Aorta (tissue), 5 donors: Measurements from ENCODE around the gene SIT1. TPM values are rescaled to one million over a fixed set of nuclear protein-coding genes. Genes with fewer than 3 reads are reported as not detected.
"Not testable (repeated sequence)": the region's sequence is repeated elsewhere in the genome, so short reads cannot be mapped to it uniquely, and the experiment has no call there.

Experiments
- ATAC-seq: fragments of 200-7000 bp; cut with Tn5 transposase; one replicate; pipeline ENCODE4 v1.9.1; 2022; ENCODE audit warnings: moderate library complexity; ENCODE audit not compliant: low FRiP score
- DNase-seq, 2 donors: peaks; one replicate each; pipeline ENCODE4 v3.0.0-alpha.2; 2020
- H3K27ac ChIP-seq, 2 donors: one replicate each; pipeline ENCODE4 v1.5.1; 2013; ENCODE audit warnings: low read length in 2 of 2, mild to moderate bottlenecking in 2 of 2, moderate library complexity in 2 of 2, control low read depth in 1 of 2, inconsistent platforms in 1 of 2, low read depth in 1 of 2
- H3K27me3 ChIP-seq, 2 donors: one replicate each; pipeline ENCODE4 v1.6.1; 2013; ENCODE audit warnings: control low read depth in 1 of 2, low read length in 1 of 2, mild to moderate bottlenecking in 1 of 2, moderate library complexity in 1 of 2; ENCODE audit not compliant: insufficient read depth in 2 of 2, control insufficient read depth in 1 of 2
- H3K36me3 ChIP-seq, 2 donors: one replicate each; pipeline ENCODE4 v1.6.1; 2013; ENCODE audit warnings: control low read depth in 1 of 2, low read length in 1 of 2, mild to moderate bottlenecking in 1 of 2; ENCODE audit not compliant: insufficient read depth in 2 of 2, control insufficient read depth in 1 of 2
- H3K4me1 ChIP-seq, 2 donors: one replicate each; pipeline ENCODE4 v1.6.1; 2013; ENCODE audit warnings: low read length in 2 of 2, control low read depth in 1 of 2, mild to moderate bottlenecking in 1 of 2, moderate library complexity in 1 of 2; ENCODE audit not compliant: insufficient read depth in 2 of 2, control insufficient read depth in 1 of 2
- H3K4me3 ChIP-seq, 2 donors: one replicate each; pipeline ENCODE4 v1.5.1; 2013; ENCODE audit warnings: low read length in 2 of 2, control low read depth in 1 of 2, mild to moderate bottlenecking in 1 of 2
- H3K9me3 ChIP-seq: one replicate; pipeline ENCODE4 v1.6.1; 2013; ENCODE audit warnings: mild to moderate bottlenecking, low read length; ENCODE audit not compliant: control insufficient read depth
- WGBS, 2 donors: extraction: QIAGEN DNeasy Blood & Tissue Kit; methylation state at CpG; one replicate each; pipeline ENCODE4 v1.1.7; 2013; 5-methylcytosine and 5-hydroxymethylcytosine counted together
- intact Hi-C, 2 donors: fragments of 100-400 bp; cut with DNase I; formaldehyde crosslinking; loops; one replicate each; pipeline versions ENCODE4 v1.14.2 to v1.15.0; 2022
- polyA plus RNA-seq, 2 donors: library from polyadenylated mRNA; stranded (reverse); fragments of 200-250 nt; gene quantifications; one replicate each; pipeline ENCODE4 v1.2.3, GENCODE V29; 2013
- total RNA-seq, 2 donors: library from RNA; stranded (reverse); fragmentation: NEBNext Ultra II Directional; extraction: Animal tissue kit (Norgen Biotek cat#: 25700); gene quantifications; one replicate each; pipeline ENCODE4 v1.2.1, GENCODE V29; 2021
- donor health status: healthy with polysubstance abuse.
- donor health status: Bipolar disorder and iron deficiency.
- donor health status: DM: no; HTN: no; CAD: no.
- donor health status: DM: no; HTN: no; CAD: no.
- donor health status: DM: yes; HTN: yes; CAD: no.

Gene SIT1
- total and polyA plus RNA-seq, 4 donors, result 0.65 to 1.3 (median 1.1) TPM

- Histone ChIP-seq H3K27ac (peak overlapping the region; percentile 28 to 87), H3K36me3 (no peaks in the 10 kb centered on the region), H3K9me3 (no peaks in the 10 kb centered on the region), H3K4me3 (no peak overlapping the region), H3K27me3 (no peaks in the 10 kb centered on the region), H3K4me1 (no peaks in the 10 kb centered on the region)
- intact Hi-C loops, result loop anchor here in 1 of 2 donors (5.0 to 10.0 kb wide), 3 partner anchors 42 to 235 kb away; partner anchors contain the start of gene TESK1
- peak; percentile 28 for ATAC-seq
- DNase-seq, result peak; percentile 77 to 87
- 24 to 27% methylated on average over 26 of the region's 26 CpGs for WGBS, 2 donors
Observed at GRCh38 chr9:35649431-35650340, 1.0 kb downstream of the SIT1 start.

GRCh38 chr9:35646533-35647265 is 4.0 kb downstream of the SIT1 start:
- H3K9me3 ChIP-seq, result no peaks in the 10 kb centered on the region
- H3K4me1 ChIP-seq, result no peaks in the 10 kb centered on the region
- H3K27me3 ChIP-seq, result no peaks in the 10 kb centered on the region
- intact Hi-C loops, result loop anchor here in 1 of 2 donors (5.0 to 10.0 kb wide), 2 partner anchors 39 to 82 kb away; partner anchors contain the start of gene TESK1
- peak overlapping the region; percentile 31 to 62 for H3K27ac ChIP-seq
- ATAC-seq (peak; percentile 97), DNase-seq (peak; percentile 97 to 98)
- WGBS, 2 donors, result 1% methylated on average over 52 to 58 of the region's 58 CpGs
- H3K36me3 ChIP-seq, result no peaks in the 10 kb centered on the region
- peak overlapping the region; percentile 37 to 50 for H3K4me3 ChIP-seq

- 1% methylated on average over 11 of the region's 11 CpGs for WGBS, 2 donors
- Histone ChIP-seq H3K4me1 (no peaks in the 10 kb centered on the region), H3K4me3 (peak overlapping the region; percentile 37 to 50), H3K36me3 (no peaks in the 10 kb centered on the region), H3K27me3 (no peaks in the 10 kb centered on the region), H3K9me3 (no peaks in the 10 kb centered on the region), H3K27ac (peak overlapping the region; percentile 31 to 62)
- peak in 1 of 2 donors; percentile 55 for DNase-seq
- intact Hi-C loops, result loop anchor here in 1 of 2 donors (5.0 to 10.0 kb wide), 2 partner anchors 39 to 81 kb away; partner anchors contain the start of gene TESK1
- peak; percentile 27 for ATAC-seq
Observed at GRCh38 chr9:35646153-35646532, 4.6 kb downstream of the SIT1 start.

GRCh38 chr9:35645736-35646135 is 5.0 kb downstream of the SIT1 start:
- H3K9me3 ChIP-seq, DNase-seq, H3K27me3 ChIP-seq, H3K36me3 ChIP-seq, ATAC-seq, H3K4me3 ChIP-seq, H3K4me1 ChIP-seq: not testable (repeated sequence)
- WGBS, 2 donors, result 19 to 27% methylated on average over 10 of the region's 10 CpGs
- H3K27ac ChIP-seq, result peak overlapping the region in 1 of 2 donors; percentile 31
- intact Hi-C loops, result loop anchor here in 1 of 2 donors (5.0 to 10.0 kb wide), 2 partner anchors 38 to 81 kb away; partner anchors contain the start of gene TESK1

GRCh38 chr9:35643046-35643445 is 7.7 kb downstream of the SIT1 start:
- Histone ChIP-seq H3K4me1 (no peaks in the 10 kb centered on the region), H3K27ac (no peak overlapping the region), H3K4me3 (no peak overlapping the region), H3K27me3 (no peaks in the 10 kb centered on the region), H3K36me3 (no peaks in the 10 kb centered on the region), H3K9me3 (no peaks in the 10 kb centered on the region)
- ATAC-seq, result no peak
- 94% methylated on average over 12 of the region's 12 CpGs for WGBS, 2 donors
- intact Hi-C loops, result loop anchor here in 1 of 2 donors (10.0 kb wide), 1 partner anchor 78 kb away; a partner anchor contains a TSS
- no peak for DNase-seq

GRCh38 chr9:35641478-35641877 is 9.3 kb downstream of the SIT1 start:
- H3K4me1 ChIP-seq, H3K9me3 ChIP-seq, DNase-seq, H3K27ac ChIP-seq, H3K27me3 ChIP-seq, H3K4me3 ChIP-seq, H3K36me3 ChIP-seq, ATAC-seq: not testable (repeated sequence)
- 90 to 92% methylated on average over 3 of the region's 3 CpGs for WGBS, 2 donors
- intact Hi-C loops, result loop anchor here in 1 of 2 donors (10.0 kb wide), 1 partner anchor 77 kb away; a partner anchor contains a TSS

GRCh38 chr9:35640431-35640830 is 10.3 kb downstream of the SIT1 start:
- H3K9me3 ChIP-seq, H3K27ac ChIP-seq, DNase-seq, H3K4me3 ChIP-seq, ATAC-seq, H3K27me3 ChIP-seq, H3K36me3 ChIP-seq, H3K4me1 ChIP-seq: not testable (repeated sequence)
- intact Hi-C loops, result loop anchor here in 1 of 2 donors (10.0 kb wide), 1 partner anchor 76 kb away; a partner anchor contains a TSS
- WGBS, 2 donors, result 97% methylated on average over 15 of the region's 15 CpGs

GRCh38 chr9:35639631-35640030 is 11.1 kb downstream of the SIT1 start:
- no peaks in the 10 kb centered on the region for H3K9me3 ChIP-seq
- WGBS, 2 donors, result 84 to 88% methylated on average over 1 of the region's 1 CpG
- H3K36me3 ChIP-seq, result no peaks in the 10 kb centered on the region
- H3K4me1 ChIP-seq, result no peaks in the 10 kb centered on the region
- H3K27me3 ChIP-seq, result no peaks in the 10 kb centered on the region
- no peak for ATAC-seq
- no peak overlapping the region for H3K27ac ChIP-seq
- no peak for DNase-seq
- intact Hi-C loops, result loop anchor here in 1 of 2 donors (10.0 kb wide), 1 partner anchor 75 kb away; a partner anchor contains a TSS
- no peak overlapping the region for H3K4me3 ChIP-seq
